HAP-1 (cell line): Measurements from ENCODE around the gene THSD7B.

Experiments
- DNase-seq, 2 experiments: peaks; one replicate each; pipeline ENCODE4 v3.0.0-alpha.2; 2016 to 2020; ENCODE audit warnings: low spot score in 2 of 2
- H3K27me3 ChIP-seq: fragments of 250-450 bp; sonication (Bioruptor Pico); 2 replicates; pipeline ENCODE4 v1.5.1; 2020; ENCODE audit warnings: low read depth, mild to moderate bottlenecking, moderate library complexity
- H3K36me3 ChIP-seq: fragments of 250-450 bp; sonication (Bioruptor Pico); replicated peaks from 2 replicates; pipeline ENCODE4 v1.5.1; 2020; ENCODE audit warnings: mild to moderate bottlenecking
- H3K4me1 ChIP-seq: fragments of 250-450 bp; sonication (Bioruptor Pico); 2 replicates; pipeline ENCODE4 v1.5.1; 2020; ENCODE audit warnings: mild to moderate bottlenecking
- H3K4me3 ChIP-seq: fragments of 250-450 bp; sonication (Bioruptor Pico); 2 replicates; pipeline ENCODE4 v1.5.1; 2020; ENCODE audit warnings: mild to moderate bottlenecking, moderate library complexity
- H3K9me3 ChIP-seq: fragments of 250-450 bp; sonication (Bioruptor Pico); 2 replicates; pipeline ENCODE4 v1.5.1; 2020; ENCODE audit warnings: mild to moderate bottlenecking, moderate library complexity
- in situ Hi-C: fragments of 300-500 bp; cut with MboI; formaldehyde crosslinking; loops from 3 replicates; pipeline ENCODE4 v1.14.3; 2020; ENCODE audit warnings: low sequenced_read_pairs, inconsistent platforms, mixed read lengths

THSD7B gene

GRCh38 chr2:136994793-136995192 is 229.4 kb downstream of the THSD7B start:
- H3K9me3 ChIP-seq = no peaks in the 10 kb centered on the region
- no peak for DNase-seq
- H3K4me1 ChIP-seq = no peaks in the 10 kb centered on the region
- H3K27me3 ChIP-seq = no peaks in the 10 kb centered on the region; the same call in 1 of the 2 replicates
- H3K4me3 ChIP-seq = no peak overlapping the region
- H3K36me3 ChIP-seq = no peaks in the 10 kb centered on the region
- in situ Hi-C loops = no loop called here

GRCh38 chr2:136997557-136997956 is 232.2 kb downstream of the THSD7B start:
- H3K4me1 ChIP-seq = no peaks in the 10 kb centered on the region
- no peak for DNase-seq
- no peaks in the 10 kb centered on the region for H3K27me3 ChIP-seq
- in situ Hi-C loops = no loop called here
- H3K4me3 ChIP-seq = no peak overlapping the region
- no peaks in the 10 kb centered on the region for H3K9me3 ChIP-seq
- no peaks in the 10 kb centered on the region for H3K36me3 ChIP-seq

GRCh38 chr2:137000811-137001210 is 235.5 kb downstream of the THSD7B start:
- DNase-seq = no peak
- in situ Hi-C loops = no loop called here
- Histone ChIP-seq H3K9me3 (no peaks in the 10 kb centered on the region), H3K4me1 (no peaks in the 10 kb centered on the region), H3K4me3 (no peak overlapping the region), H3K36me3 (no peaks in the 10 kb centered on the region), H3K27me3 (no peaks in the 10 kb centered on the region; the same call in 1 of the 2 replicates)

GRCh38 chr2:137002896-137003295 is 237.6 kb downstream of the THSD7B start:
- no peak overlapping the region for H3K4me3 ChIP-seq
- in situ Hi-C loops = no loop called here
- H3K9me3 ChIP-seq = no peaks in the 10 kb centered on the region
- no peaks in the 10 kb centered on the region; the same call in 1 of the 2 replicates for H3K27me3 ChIP-seq
- H3K4me1 ChIP-seq = no peaks in the 10 kb centered on the region
- no peak for DNase-seq
- no peaks in the 10 kb centered on the region for H3K36me3 ChIP-seq

GRCh38 chr2:137005210-137005609 is 239.9 kb downstream of the THSD7B start:
- Histone ChIP-seq H3K27me3 (peaks cover 5% of the 10 kb centered on the region; the same call in 1 of the 2 replicates), H3K9me3 (no peaks in the 10 kb centered on the region), H3K4me3 (no peak overlapping the region), H3K4me1 (no peaks in the 10 kb centered on the region), H3K36me3 (no peaks in the 10 kb centered on the region)
- in situ Hi-C loops = no loop called here
- DNase-seq = no peak

- no peaks in the 10 kb centered on the region for H3K4me1 ChIP-seq
- DNase-seq = no peak
- in situ Hi-C loops = no loop called here
Measured at GRCh38 chr2:137007938-137008337, 242.6 kb downstream of the THSD7B start.

GRCh38 chr2:137009953-137010352 is 244.6 kb downstream of the THSD7B start:
- in situ Hi-C loops = no loop called here
- Histone ChIP-seq H3K27me3 (peaks cover 10% of the 10 kb centered on the region; the same call in 1 of the 2 replicates), H3K4me1 (no peaks in the 10 kb centered on the region), H3K9me3 (no peaks in the 10 kb centered on the region), H3K4me3 (no peak overlapping the region), H3K36me3 (no peaks in the 10 kb centered on the region)
- no peak for DNase-seq

More at GRCh38 chr2:137007938-137008337, 242.6 kb downstream of the THSD7B start:
- peaks cover 10% of the 10 kb centered on the region; the same call in 1 of the 2 replicates for H3K27me3 ChIP-seq
- no peaks in the 10 kb centered on the region for H3K9me3 ChIP-seq
- no peak overlapping the region for H3K4me3 ChIP-seq
- H3K36me3 ChIP-seq = no peaks in the 10 kb centered on the region

GRCh38 chr2:137020452-137021196 is 255.3 kb downstream of the THSD7B start:
- H3K4me1 ChIP-seq = peaks cover 5% of the 10 kb centered on the region; the same call in 1 of the 2 replicates
- no peak overlapping the region for H3K4me3 ChIP-seq
- no peaks in the 10 kb centered on the region for H3K9me3 ChIP-seq
- in situ Hi-C loops = no loop called here
- no peaks in the 10 kb centered on the region for H3K36me3 ChIP-seq
- peak in 1 of 2 experiments; percentile 9 for DNase-seq
- no peaks in the 10 kb centered on the region for H3K27me3 ChIP-seq

- in situ Hi-C loops = no loop called here
- Histone ChIP-seq H3K4me1 (peaks cover 5% of the 10 kb centered on the region; the same call in 1 of the 2 replicates), H3K36me3 (no peaks in the 10 kb centered on the region), H3K4me3 (no peak overlapping the region), H3K27me3 (no peaks in the 10 kb centered on the region), H3K9me3 (no peaks in the 10 kb centered on the region)
- DNase-seq = peak in 1 of 2 experiments; percentile 14
Measured at GRCh38 chr2:137021763-137022162, 256.4 kb downstream of the THSD7B start.

GRCh38 chr2:137023205-137023604 is 257.9 kb downstream of the THSD7B start:
- in situ Hi-C loops = no loop called here
- Histone ChIP-seq H3K27me3 (no peaks in the 10 kb centered on the region), H3K36me3 (no peaks in the 10 kb centered on the region), H3K9me3 (no peaks in the 10 kb centered on the region), H3K4me3 (no peak overlapping the region), H3K4me1 (peaks cover 5% of the 10 kb centered on the region; the same call in 1 of the 2 replicates)
- DNase-seq = no peak

GRCh38 chr2:137031731-137032130 is 266.4 kb downstream of the THSD7B start:
- H3K9me3 ChIP-seq = no peaks in the 10 kb centered on the region
- H3K4me3 ChIP-seq = no peak overlapping the region
- H3K4me1 ChIP-seq = no peaks in the 10 kb centered on the region
- DNase-seq = no peak
- no peaks in the 10 kb centered on the region for H3K27me3 ChIP-seq
- in situ Hi-C loops = no loop called here
- no peaks in the 10 kb centered on the region for H3K36me3 ChIP-seq

- DNase-seq = no peak
- in situ Hi-C loops = no loop called here
- H3K4me3 ChIP-seq = no peak overlapping the region
- H3K27me3 ChIP-seq = no peaks in the 10 kb centered on the region
- H3K36me3 ChIP-seq = no peaks in the 10 kb centered on the region
- H3K9me3 ChIP-seq = no peaks in the 10 kb centered on the region
- H3K4me1 ChIP-seq = no peaks in the 10 kb centered on the region
Measured at GRCh38 chr2:137036619-137037018, 271.3 kb downstream of the THSD7B start.

- in situ Hi-C loops = no loop called here
- Histone ChIP-seq H3K9me3 (no peaks in the 10 kb centered on the region), H3K27me3 (no peaks in the 10 kb centered on the region), H3K36me3 (no peaks in the 10 kb centered on the region), H3K4me3 (no peak overlapping the region), H3K4me1 (no peaks in the 10 kb centered on the region)
- no peak for DNase-seq
Measured at GRCh38 chr2:137039482-137040152, 274.3 kb downstream of the THSD7B start.

GRCh38 chr2:137047369-137047768 is 282.0 kb downstream of the THSD7B start:
- in situ Hi-C loops = no loop called here
- no peaks in the 10 kb centered on the region for H3K4me1 ChIP-seq
- H3K27me3 ChIP-seq = no peaks in the 10 kb centered on the region
- H3K4me3 ChIP-seq = no peak overlapping the region
- H3K9me3 ChIP-seq = no peaks in the 10 kb centered on the region
- H3K36me3 ChIP-seq = no peaks in the 10 kb centered on the region
- no peak for DNase-seq
